Psoas muscle (tissue), 8 donors: ENCODE results near the gene TRIM36. TPM values are rescaled to one million over a fixed set of nuclear protein-coding genes. Genes with fewer than 3 reads are reported as not detected.

Experiments
- ATAC-seq, 4 donors: fragments of 200-7000 bp; cut with Tn5 transposase; one replicate each; pipeline ENCODE4 v1.9.1; 2020; ENCODE audit warnings: moderate library complexity in 3 of 4, mild to moderate bottlenecking in 2 of 4
- DNase-seq, 2 donors: peaks; one replicate each; pipeline ENCODE4 v3.0.0-alpha.2; 2020
- H3K27ac ChIP-seq: fragments of 200-600 bp; one replicate; pipeline ENCODE4 v1.8.0; 2022
- H3K27me3 ChIP-seq, 3 donors: fragments of 200-600 bp in 1 of 3; one replicate each; pipeline versions ENCODE4 v1.6.1 to v1.8.0; 2013 to 2022; ENCODE audit warnings: low read length in 2 of 3, mild to moderate bottlenecking in 2 of 3, moderate library complexity in 1 of 3; ENCODE audit not compliant: insufficient read depth in 3 of 3
- H3K36me3 ChIP-seq, 2 donors: fragments of 200-600 bp in 1 of 2; one replicate each; pipeline versions ENCODE4 v1.6.1 to v1.8.0; 2013 to 2022; ENCODE audit warnings: low read depth in 1 of 2, mild to moderate bottlenecking in 1 of 2, moderate library complexity in 1 of 2; ENCODE audit not compliant: insufficient read depth in 1 of 2
- H3K4me1 ChIP-seq: fragments of 200-600 bp; one replicate; pipeline ENCODE4 v1.8.0; 2022
- H3K4me3 ChIP-seq: fragments of 200-600 bp; one replicate; pipeline ENCODE4 v1.8.0; 2022; ENCODE audit warnings: mild to moderate bottlenecking
- H3K9me3 ChIP-seq: fragments of 200-600 bp; one replicate; pipeline ENCODE4 v1.8.0; 2022
- CTCF ChIP-seq: fragments of 200-600 bp; IDR thresholded peaks from one replicate; pipeline ENCODE4 v1.8.0; 2022; ENCODE audit warnings: antibody characterized with exemption
- WGBS, 3 donors: extraction: QIAGEN DNeasy Blood & Tissue Kit; methylation state at CpG; one replicate each; pipeline versions ENCODE4 v1.1.6 to v1.1.7; 2013; 5-methylcytosine and 5-hydroxymethylcytosine counted together
- intact Hi-C, 2 donors: fragments of 100-400 bp; cut with DNase I; formaldehyde crosslinking; loops; one replicate each; pipeline versions ENCODE4 v1.11.0 to v1.14.2; 2022
- polyA plus RNA-seq, 3 donors: library from polyadenylated mRNA; stranded (reverse); fragments of 200-250 nt; gene quantifications; one replicate each; pipeline ENCODE4 v1.2.3, GENCODE V29; 2013
- total RNA-seq, 4 donors: library from RNA; stranded (reverse); fragmentation: NEBNext Ultra II Directional in 2 of 4; extraction: Animal tissue kit (Norgen Biotek cat#: 25700) in 2 of 4; gene quantifications; one replicate each; pipeline versions ENCODE4 v1.2.1 to v1.2.4, GENCODE V29; 2021 to 2023
- donor health status: healthy with polysubstance abuse.
- donor health status: DM: no; HTN: no; CAD: no; lungs with moderate emphysema.
- donor health status: Bipolar disorder and iron deficiency.
- donor health status: healthy.
- donor health status: DM: yes; HTN: yes; CAD: no.
- donor health status: DM: no; HTN: no; CAD: no.
- donor health status: DM: no; HTN: no; CAD: no.
- donor health status: DM: yes; HTN: yes; CAD: no.

Gene TRIM36
- total and polyA plus RNA-seq, 7 donors, result 0.04 to 0.75 (median 0.47) TPM; not detected in 2

DNA sequence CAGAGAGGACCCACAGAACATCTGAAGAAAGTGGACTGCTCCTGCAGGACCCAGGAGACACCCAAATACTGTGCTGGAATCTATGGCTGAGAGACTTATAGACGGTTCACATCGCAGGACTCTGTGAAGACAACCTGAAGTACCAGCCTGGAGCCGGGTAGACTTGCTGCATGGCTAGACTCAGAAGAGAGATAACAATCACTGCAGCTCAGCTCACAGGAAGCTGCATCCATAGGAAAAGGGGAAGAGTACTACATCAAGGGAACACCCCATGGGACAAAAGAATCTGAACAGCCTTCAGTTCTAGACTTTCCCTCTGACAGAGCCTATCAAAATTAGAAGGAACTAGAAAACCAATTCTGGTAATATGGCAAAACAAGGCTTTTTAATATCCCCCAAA lies 26.5 kb upstream of the TRIM36 start:
- TF ChIP-seq CTCF, result no peak
- no peak for ATAC-seq
- no peak overlapping the region for H3K4me3 ChIP-seq
- H3K27ac ChIP-seq, result no peak overlapping the region
- H3K36me3 ChIP-seq, result no peaks in the 10 kb centered on the region
- H3K9me3 ChIP-seq, result no peaks in the 10 kb centered on the region
- 76 to 85% (median 82%) methylated on average over 3 of the region's 3 CpGs for WGBS, 3 donors
- H3K27me3 ChIP-seq, result peaks cover 0 to 2% (median 0%) of the 10 kb centered on the region in 3 donors
- no peak for DNase-seq
- no peaks in the 10 kb centered on the region for H3K4me1 ChIP-seq
- intact Hi-C loops, result no loop called here

GRCh38 chr5:115194676-115195075 lies 25.0 kb upstream of the TRIM36 start:
- no peak for DNase-seq
- no peak for TF ChIP-seq CTCF
- no peaks in the 10 kb centered on the region for H3K4me1 ChIP-seq
- peaks cover 0 to 2% (median 0%) of the 10 kb centered on the region in 3 donors for H3K27me3 ChIP-seq
- no peaks in the 10 kb centered on the region for H3K9me3 ChIP-seq
- intact Hi-C loops, result no loop called here
- no peak for ATAC-seq
- no peak overlapping the region for H3K4me3 ChIP-seq
- no peak overlapping the region for H3K27ac ChIP-seq
- H3K36me3 ChIP-seq, result no peaks in the 10 kb centered on the region
- WGBS, 3 donors, result 68 to 84% (median 80%) methylated on average over 2 of the region's 2 CpGs

DNA sequence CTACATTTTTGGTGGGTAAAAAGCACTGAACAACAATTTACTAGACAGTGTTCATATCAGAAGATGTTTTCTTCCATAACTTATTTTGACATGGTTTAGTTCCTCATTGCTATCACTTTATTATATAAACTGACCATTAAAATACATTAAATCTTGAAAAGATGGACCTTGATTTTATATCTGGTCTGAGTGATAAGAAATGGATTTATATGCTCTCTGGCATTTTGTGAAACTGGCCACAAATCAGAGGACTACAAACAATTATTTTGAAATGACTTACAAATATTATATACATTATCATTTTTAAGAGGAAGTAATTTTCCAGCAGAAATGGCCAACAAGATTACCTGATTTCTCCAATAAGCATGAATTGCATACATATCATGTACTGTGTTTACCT lies 23.6 kb upstream of the TRIM36 start:
- Histone ChIP-seq H3K4me3 (no peak overlapping the region), H3K4me1 (no peaks in the 10 kb centered on the region), H3K27ac (no peak overlapping the region), H3K9me3 (no peaks in the 10 kb centered on the region), H3K27me3 (peaks cover 0 to 6% (median 0%) of the 10 kb centered on the region in 3 donors), H3K36me3 (no peaks in the 10 kb centered on the region)
- intact Hi-C loops, result no loop called here
- no peak for DNase-seq
- no peak for TF ChIP-seq CTCF
- ATAC-seq, result no peak

DNA sequence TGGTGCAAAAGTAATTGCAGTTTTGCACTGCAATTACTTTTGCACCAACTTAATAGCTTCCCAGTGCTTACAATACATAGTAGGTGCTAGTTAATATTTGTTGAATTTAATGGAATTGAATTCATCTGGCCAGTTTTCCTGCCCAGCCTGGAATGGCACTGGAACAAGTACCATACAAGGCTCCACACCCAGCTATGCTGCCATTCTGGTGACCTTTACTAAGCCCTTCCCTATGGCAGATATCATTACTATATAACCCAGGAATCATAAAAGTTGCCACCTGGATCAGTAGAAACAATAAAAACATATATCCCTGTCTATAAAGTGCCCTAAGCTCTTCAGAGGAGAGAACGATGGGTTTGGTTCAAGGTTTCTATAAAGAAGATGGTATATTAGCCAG lies 22.4 kb upstream of the TRIM36 start:
- Histone ChIP-seq H3K27me3 (peaks cover 0 to 6% (median 0%) of the 10 kb centered on the region in 3 donors), H3K4me3 (no peak overlapping the region), H3K9me3 (no peaks in the 10 kb centered on the region), H3K36me3 (no peaks in the 10 kb centered on the region), H3K27ac (no peak overlapping the region), H3K4me1 (no peaks in the 10 kb centered on the region)
- intact Hi-C loops, result no loop called here
- ATAC-seq (no peak), DNase-seq (no peak)
- TF ChIP-seq CTCF, result no peak
- 86 to 93% (median 88%) methylated on average over 1 of the region's 1 CpG for WGBS, 3 donors

GRCh38 chr5:115191474-115192031 lies 21.8 kb upstream of the TRIM36 start:
- 75 to 82% (median 81%) methylated on average over 8 of the region's 8 CpGs for WGBS, 3 donors
- intact Hi-C loops, result no loop called here
- Histone ChIP-seq H3K4me3 (no peak overlapping the region), H3K27ac (no peak overlapping the region), H3K9me3 (no peaks in the 10 kb centered on the region), H3K27me3 (peaks cover 0 to 6% (median 0%) of the 10 kb centered on the region in 3 donors), H3K4me1 (no peaks in the 10 kb centered on the region), H3K36me3 (no peaks in the 10 kb centered on the region)
- ATAC-seq, result no peak
- no peak for TF ChIP-seq CTCF
- DNase-seq, result no peak
